SIG-M5 treated with dmso at 0.1 percent for 504 hours (cell line): Measurements from ENCODE around the gene TMC8.
A peak's percentile ranks its signal among the peaks of the same experiment; 100 is the strongest.

ENCODE experiments used
- DNase-seq: peaks from one replicate; lab custom pipeline; 2025; ENCODE audit not compliant: unreplicated experiment; lab: John Stamatoyannopoulos, UW

The TMC8 gene

DNA sequence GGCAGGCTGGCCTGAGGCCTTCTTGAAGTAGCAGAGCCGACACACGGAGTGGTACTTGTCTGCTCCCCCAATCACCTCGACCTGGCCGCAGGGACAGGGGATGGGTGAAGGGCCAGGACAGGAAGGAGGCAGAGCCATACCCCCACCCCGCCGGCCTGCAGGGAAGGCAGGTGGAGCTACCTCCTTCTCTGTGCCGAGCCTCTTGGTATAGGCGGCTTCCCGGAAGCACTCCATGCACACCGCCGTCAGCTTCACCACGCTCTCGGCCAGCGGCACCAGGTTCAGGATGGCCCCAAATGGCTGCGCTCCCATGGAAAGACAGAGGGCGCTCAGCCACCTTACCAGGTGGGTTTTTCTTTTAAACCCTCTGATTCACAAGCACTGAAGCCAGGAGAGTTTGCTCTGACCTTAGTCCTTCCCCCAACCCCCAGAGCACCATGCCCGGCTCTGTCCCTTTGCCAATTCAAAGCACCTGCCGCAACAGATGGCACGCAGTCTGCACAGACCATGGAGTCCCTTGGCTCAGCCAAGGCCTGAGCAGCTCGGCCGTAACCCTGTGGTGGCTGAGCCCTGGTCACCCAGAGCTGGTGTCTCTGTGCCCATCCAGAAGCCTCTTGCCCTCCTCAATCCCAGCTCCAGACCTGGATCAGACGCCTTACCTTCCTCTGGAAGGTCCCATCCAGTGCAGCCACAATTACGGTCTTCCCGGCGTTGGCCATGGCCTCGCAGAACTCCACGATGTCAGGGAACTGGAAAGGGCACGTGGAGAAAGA lies 44.5 kb downstream of the TMC8 start:
- DNase-seq = no peak

DNA sequence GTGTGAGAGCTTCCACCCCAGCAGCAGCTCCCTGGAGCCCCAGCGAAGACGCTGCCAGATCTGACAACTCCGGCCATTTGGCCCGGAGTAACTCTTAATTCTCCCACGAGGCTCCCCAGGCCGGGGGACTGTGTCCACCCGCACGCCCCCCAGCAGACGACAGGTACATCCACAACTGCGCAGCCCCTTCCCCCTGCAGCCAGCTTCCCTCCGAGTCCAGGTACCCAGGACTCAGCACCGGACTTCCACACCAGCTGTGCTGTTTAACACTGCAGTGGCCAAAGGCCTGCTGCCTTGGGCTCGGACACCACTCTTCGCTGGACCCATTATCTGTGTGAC lies 45.0 kb downstream of the TMC8 start:
- DNase-seq = no peak

DNA sequence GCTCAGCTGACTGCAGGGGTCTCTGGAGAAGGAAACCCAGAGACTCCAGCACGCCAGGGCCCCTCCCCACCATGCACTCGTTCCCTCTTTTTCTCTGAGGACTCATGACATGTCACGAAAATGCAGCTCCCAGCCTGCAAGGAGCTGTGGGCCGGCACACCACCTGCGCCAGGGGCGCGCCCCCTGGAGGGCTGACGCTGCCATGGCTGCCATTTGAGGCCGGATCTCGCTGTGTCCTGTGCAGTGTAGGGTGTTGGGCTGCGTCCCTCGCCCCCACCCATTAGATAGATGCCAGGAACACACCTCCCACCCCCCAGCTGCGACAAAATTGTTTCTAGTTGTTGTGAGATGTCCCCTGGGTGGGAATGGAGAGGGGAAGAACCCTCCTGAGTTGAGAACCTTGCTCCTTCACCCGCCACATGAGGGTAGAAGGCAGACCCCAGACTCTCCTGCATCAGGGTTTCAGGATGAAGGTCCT lies 46.0 kb downstream of the TMC8 start:
- peak; percentile 58 for DNase-seq

DNA sequence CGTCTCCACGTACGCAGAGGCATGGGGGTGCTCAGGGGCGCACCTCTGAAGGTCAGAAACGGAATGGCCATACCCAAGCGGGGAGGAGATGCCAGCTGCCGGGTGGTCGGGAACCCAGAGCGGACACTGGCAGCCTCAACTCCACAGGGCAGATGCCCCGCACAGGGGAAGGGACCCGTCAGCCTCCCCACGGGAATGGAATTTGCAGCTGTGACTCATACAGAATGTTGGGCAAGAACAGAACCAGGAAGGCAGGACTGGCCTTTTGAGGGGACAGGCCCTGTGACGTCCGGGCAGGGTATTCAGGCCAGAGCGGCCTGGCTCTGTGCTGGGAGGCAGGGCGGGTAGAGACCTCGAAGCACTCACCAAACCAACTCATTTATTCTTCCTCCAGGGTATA lies 48.8 kb downstream of the TMC8 start:
- DNase-seq = no peak

DNA sequence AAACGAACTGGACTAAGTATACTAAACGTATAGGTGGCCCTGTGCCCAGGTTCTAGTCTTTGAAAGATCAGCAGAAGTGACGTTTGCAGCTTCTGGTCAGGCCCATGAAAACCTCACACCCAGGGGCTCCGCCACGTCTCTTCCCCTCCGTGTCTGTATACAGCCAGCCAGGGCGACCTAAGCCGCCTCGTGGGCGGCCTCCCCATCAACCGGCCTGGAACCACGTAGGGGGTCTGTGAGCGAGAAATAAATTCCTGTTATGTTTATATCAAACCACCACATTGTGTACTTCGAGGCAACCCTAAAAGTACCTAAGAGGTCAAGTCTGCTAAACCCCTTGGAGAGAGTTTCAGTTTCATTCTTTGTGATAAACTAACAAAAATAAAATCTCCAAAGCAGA lies 49.5 kb downstream of the TMC8 start:
- no peak for DNase-seq

DNA sequence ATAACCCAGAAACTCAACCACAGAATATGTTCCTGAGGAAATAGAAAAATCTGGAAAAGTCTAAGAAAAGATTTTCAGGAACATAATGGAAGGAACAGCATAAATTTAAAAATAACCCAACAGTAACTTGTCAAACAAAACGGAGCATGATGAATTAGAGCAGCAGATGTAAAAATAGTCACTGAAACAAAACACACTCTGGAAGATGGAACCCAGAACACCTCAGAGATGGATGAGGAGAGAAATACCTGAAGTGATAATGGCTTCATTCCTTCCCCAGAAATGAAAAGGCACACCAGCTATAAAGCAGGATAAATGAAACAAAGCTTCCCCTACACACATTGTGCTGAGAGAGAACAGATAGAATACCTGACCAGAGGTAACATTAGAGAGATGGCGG lies 49.9 kb downstream of the TMC8 start:
- DNase-seq = no peak

DNA sequence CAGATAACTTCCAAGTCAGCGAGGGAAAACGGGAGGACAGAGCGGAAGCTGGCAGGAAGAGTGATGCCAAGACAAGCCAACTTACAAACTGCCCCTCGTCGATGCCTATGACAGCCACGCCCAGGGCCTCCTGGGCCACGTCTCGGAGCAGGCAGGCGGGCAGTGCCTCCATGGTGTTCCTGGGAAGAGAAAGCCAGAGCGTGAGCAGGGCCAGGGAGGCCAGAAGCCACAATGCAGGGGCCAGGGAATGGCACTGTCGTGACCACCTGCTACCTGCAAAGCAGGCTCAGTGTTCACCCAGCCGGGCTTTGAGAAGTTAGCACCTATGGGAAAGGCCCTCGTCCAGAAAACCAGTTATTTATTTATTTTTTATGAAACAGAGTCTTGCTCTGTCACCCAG lies 51.9 kb downstream of the TMC8 start:
- no peak for DNase-seq

DNA sequence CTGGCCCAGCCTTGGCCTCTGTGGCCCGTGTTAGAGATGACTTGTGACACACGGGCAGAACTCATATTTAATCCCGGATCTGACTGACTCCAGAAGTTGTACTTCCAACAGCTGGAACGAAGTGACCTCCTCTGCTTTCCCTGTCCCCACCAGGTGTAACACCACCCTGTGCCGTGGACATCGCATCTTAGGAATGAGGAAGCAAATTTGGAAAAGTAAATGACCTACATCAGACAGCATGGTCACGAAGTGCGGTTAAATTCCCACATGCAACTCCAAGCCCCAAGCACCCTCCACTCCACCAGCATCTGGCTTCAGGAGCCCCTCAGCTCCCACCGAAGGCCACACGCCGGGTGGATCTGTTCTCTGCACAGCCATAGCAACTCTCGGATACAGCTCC lies 53.3 kb downstream of the TMC8 start:
- no peak for DNase-seq

DNA sequence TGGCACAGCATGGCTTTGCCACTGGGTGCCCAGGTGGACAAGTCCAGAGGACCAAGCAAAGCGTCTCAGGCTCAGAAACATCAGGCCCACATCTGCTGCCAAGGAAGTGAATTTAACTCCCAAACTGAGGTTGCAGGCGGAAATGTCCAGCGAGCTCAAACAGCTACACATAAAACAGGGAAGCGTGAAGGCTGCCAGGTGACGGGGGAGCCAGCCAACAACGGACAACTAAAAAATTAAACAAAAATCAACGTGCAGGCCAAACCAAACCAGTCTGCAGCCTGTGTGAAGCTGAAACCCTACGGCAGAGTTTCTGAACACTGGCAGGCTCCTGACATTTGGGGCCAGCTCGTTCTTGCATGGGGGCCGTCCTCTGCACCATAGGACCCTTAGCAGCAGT lies 53.8 kb downstream of the TMC8 start:
- no peak for DNase-seq

DNA sequence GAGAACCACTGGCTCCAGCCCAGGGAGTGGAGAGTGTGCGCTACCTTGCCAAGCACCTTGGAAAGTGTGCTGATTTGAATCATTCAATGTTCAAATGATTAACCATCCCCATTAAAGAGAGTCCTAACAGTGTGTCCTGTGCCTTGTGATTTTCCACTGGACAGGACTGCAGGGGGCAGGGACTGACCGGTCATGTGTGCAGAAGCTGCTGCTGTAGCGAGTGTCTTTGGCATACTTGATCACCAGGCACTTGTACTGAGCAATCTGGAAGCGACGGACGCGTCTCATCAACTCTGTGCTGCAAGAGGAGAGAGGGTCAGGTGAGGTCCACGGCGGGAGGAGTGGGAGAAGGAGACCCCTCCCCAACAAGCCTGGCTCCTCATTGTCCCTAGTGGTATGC lies 54.3 kb downstream of the TMC8 start:
- no peak for DNase-seq

DNA sequence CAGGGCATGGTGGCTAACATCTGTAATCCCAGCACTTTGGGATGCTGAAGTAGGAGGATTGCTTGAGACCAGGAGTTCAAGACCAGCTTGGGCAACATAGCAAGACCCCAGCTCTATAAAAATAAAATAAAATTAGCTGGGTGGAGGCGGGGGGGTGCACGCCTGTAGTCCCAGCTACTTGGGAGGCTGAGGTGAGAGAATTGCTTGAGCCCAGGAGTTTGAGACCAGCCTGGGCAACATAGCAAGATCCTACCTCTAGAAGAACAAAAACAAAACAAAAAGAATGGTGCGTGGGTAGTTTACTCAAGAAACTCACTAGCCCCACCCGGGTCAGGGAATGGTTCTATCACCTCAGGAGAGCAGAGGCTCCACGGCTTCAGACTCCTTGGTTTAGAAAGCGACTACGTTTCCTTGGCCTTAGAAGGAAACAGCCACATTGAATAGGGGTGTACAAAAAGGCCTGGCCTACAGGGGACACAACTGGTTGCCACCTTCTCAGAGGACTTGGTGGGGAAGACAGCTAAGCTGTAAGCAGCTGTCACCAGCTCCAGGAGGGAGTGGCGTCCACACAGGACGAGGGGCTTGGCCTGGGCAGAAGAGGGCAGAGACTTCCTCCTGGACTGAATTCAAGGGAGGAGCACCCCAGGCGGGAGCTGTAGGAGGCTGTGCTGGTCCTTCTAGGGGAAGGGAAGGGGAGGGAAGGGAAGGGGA lies 55.6 kb downstream of the TMC8 start:
- peak; percentile 71 for DNase-seq

DNA sequence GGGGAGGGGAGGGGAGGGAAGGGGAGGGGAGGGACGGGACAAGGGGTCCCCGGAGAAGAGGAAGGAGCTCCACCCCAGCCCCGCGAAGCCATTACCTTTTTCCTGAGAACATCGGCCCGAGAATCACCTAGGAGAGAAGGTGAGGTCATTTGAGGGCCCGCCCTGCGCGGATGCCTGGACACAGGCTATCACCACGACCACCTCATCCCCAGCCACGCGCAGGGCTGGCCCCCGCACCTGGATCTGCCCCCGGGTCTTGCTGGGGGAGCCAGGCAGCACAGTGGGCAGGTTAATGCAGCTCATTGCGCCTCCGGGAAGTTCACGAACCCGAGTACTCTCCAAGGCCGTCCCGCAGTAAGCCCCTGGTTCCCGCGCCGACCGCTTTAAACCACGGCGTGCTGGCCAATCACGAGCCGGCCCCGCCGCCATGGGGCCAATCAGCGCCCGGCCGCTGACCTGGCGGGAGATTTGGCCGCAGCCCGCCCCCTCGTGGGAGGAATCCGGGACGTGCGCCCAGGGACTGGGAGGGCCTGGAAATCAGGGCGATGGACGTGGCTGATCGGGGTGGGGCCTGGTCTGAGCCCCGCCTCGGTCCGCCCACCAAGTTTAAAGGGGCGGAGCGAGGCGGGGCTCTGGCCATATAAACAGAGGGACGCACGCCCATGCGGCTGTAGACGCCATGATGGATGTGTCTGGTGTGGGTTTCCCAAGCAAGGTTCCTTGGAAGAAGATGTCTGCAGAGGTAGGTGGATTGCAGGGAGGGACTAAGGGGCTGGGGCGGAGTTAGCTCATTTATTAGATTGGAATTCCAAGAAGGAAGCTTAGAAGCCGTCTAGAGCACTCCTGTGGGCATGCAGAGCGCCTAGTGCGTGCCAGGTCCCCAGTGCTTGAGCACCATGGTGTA lies 56.4 kb downstream of the TMC8 start, which contains the start of the genes AFMID and TK1:
AFMID (plus strand) TSS at position 671 of the 904 bp plus-strand sequence; CDS start at position 680, 9 bp downstream.
TK1 (minus strand) TSS at position 361 of the 904 bp plus-strand sequence; CDS start at position 303, 58 bp downstream.
- peak; percentile 98 for DNase-seq
